H1 (cell line): ENCODE data around the gene DNM1L. TPM values are rescaled to one million over a fixed set of nuclear protein-coding genes. Genes with fewer than 3 reads are reported as not detected.

Source experiments
- CTCF ChIA-PET: fragments of 300-600 bp; sonication (Branson Sonifier 250); formaldehyde crosslinking; loops from one replicate; lab custom pipeline; 2021; ENCODE audit not compliant: partially characterized antibody; lab: Charles Lee
- POLR2A ChIA-PET: fragments of 300-600 bp; sonication (Branson Sonifier 250); formaldehyde crosslinking; loops from one replicate; lab custom pipeline; 2021; ENCODE audit warnings: inconsistent platforms; ENCODE audit not compliant: partially characterized antibody; lab: Charles Lee
- DNase-seq, 2 experiments: peaks; one replicate each; pipeline versions ENCODE4 v3.0.0 to v3.0.0-alpha.2; 2010 to 2022; ENCODE audit warnings: low spot score in 2 of 2, low read depth in 1 of 2, mixed read lengths in 1 of 2
- FAIRE-seq: peaks from 2 replicates; lab custom pipeline; 2011; peaks lifted over from hg19 to GRCh38; lab: Jason Lieb, UNC
- H2AFZ ChIP-seq: 2 replicates; pipeline ENCODE4 v1.8.1; 2012; ENCODE audit warnings: low read length, inconsistent platforms
- H2AK5ac ChIP-seq: 2 replicates; pipeline ENCODE4 v1.6.1; 2013; ENCODE audit warnings: low read depth, low read length
- H2BK120ac ChIP-seq: replicated peaks from 2 replicates; pipeline ENCODE3; 2013; ENCODE audit warnings: low read depth, low read length, inconsistent platforms
- H2BK12ac ChIP-seq: 2 replicates; pipeline ENCODE4 v1.6.1; 2013; ENCODE audit warnings: low read depth, low read length
- H2BK15ac ChIP-seq: 2 replicates; pipeline ENCODE4 v1.6.1; 2013; ENCODE audit warnings: low read length
- H2BK20ac ChIP-seq: 2 replicates; pipeline ENCODE4 v1.6.1; 2013; ENCODE audit warnings: low read length
- H2BK5ac ChIP-seq: 2 replicates; pipeline ENCODE4 v1.6.1; 2013; ENCODE audit warnings: low read depth, low read length
- H3K14ac ChIP-seq: 2 replicates; pipeline ENCODE4 v1.6.1; 2013; ENCODE audit warnings: inconsistent platforms; ENCODE audit not compliant: insufficient read length
- H3K18ac ChIP-seq: 2 replicates; pipeline ENCODE4 v1.6.1; 2013; ENCODE audit warnings: low read length; ENCODE audit errors: extremely low read depth
- H3K23ac ChIP-seq: 2 replicates; pipeline ENCODE4 v1.6.1; 2013; ENCODE audit warnings: inconsistent platforms; ENCODE audit not compliant: insufficient read length
- H3K23me2 ChIP-seq: 2 replicates; pipeline ENCODE4 v1.6.1; 2013; ENCODE audit warnings: low read depth, low read length
- H3K27ac ChIP-seq: 2 replicates; pipeline ENCODE4 v1.6.1; 2011; ENCODE audit warnings: low read depth, low read length, inconsistent platforms
- H3K27me3 ChIP-seq, 4 experiments: replicated peaks in 1 of 4; 1 replicate in 1 of 4; 2 replicates in 3 of 4; pipeline versions ENCODE4 v1.6.1 to v1.8.1; 2011 to 2013; ENCODE audit warnings: low read length in 3 of 4, mild to moderate bottlenecking in 3 of 4, inconsistent platforms in 2 of 4, mixed read lengths in 2 of 4, moderate library complexity in 1 of 4; ENCODE audit not compliant: control insufficient read depth in 3 of 4, insufficient read depth in 3 of 4; ENCODE audit errors: extremely low read depth in 1 of 4
- H3K36me3 ChIP-seq, 4 experiments: 2 replicates each; pipeline versions ENCODE4 v1.6.1 to v1.8.1; 2011 to 2013; ENCODE audit warnings: mild to moderate bottlenecking in 4 of 4, low read length in 3 of 4, moderate library complexity in 2 of 4, control low read depth in 1 of 4, inconsistent platforms in 1 of 4; ENCODE audit not compliant: insufficient read depth in 4 of 4, control insufficient read depth in 2 of 4
- H3K4ac ChIP-seq: replicated peaks from 2 replicates; pipeline ENCODE3; 2013; ENCODE audit warnings: low read length, low read depth, mixed read lengths, inconsistent platforms; ENCODE audit not compliant: insufficient read length
- H3K4me1 ChIP-seq, 4 experiments: replicated peaks in 1 of 4; 1 replicate in 1 of 4; 2 replicates in 3 of 4; pipeline versions ENCODE4 v1.6.1 to v1.8.1; 2011 to 2013; ENCODE audit warnings: low read length in 3 of 4, inconsistent platforms in 2 of 4, mixed read lengths in 1 of 4; ENCODE audit not compliant: insufficient read depth in 4 of 4, control insufficient read depth in 3 of 4
- H3K4me2 ChIP-seq, 2 experiments: 2 replicates each; pipeline versions ENCODE4 v1.6.1 to v1.8.1; 2011 to 2013; ENCODE audit warnings: low read depth in 2 of 2, low read length in 2 of 2, control low read depth in 1 of 2, inconsistent platforms in 1 of 2, mild to moderate bottlenecking in 1 of 2; ENCODE audit not compliant: insufficient read depth in 1 of 2
- H3K4me3 ChIP-seq, 4 experiments: fragments of 200-600, 300-600 bp in 1 of 4; sonication (generic), shearing (Covaris generic), sonication (Bioruptor Twin) in 1 of 4; 2 replicates each; pipeline versions ENCODE4 v1.5.1 to v1.8.1; 2011 to 2016; ENCODE audit warnings: low read length in 4 of 4, low read depth in 3 of 4, control low read depth in 2 of 4, inconsistent platforms in 2 of 4, mild to moderate bottlenecking in 2 of 4, mixed read lengths in 1 of 4, moderate library complexity in 1 of 4; ENCODE audit not compliant: insufficient read depth in 2 of 4; ENCODE audit errors: extremely low read depth in 1 of 4
- H3K56ac ChIP-seq: replicated peaks from 2 replicates; pipeline ENCODE3; 2013; ENCODE audit warnings: low read depth, mild to moderate bottlenecking, mixed read lengths, low read length, inconsistent platforms; ENCODE audit not compliant: insufficient read length
- H3K79me1 ChIP-seq: 2 replicates; pipeline ENCODE4 v1.6.1; 2013; ENCODE audit warnings: low read depth, low read length, control low read depth
- H3K79me2 ChIP-seq, 2 experiments: 2 replicates each; pipeline versions ENCODE4 v1.6.1 to v1.8.1; 2012 to 2013; ENCODE audit warnings: low read length in 2 of 2, mild to moderate bottlenecking in 2 of 2, inconsistent platforms in 1 of 2; ENCODE audit not compliant: insufficient read depth in 2 of 2, control insufficient read depth in 1 of 2
- H3K9ac ChIP-seq, 4 experiments: replicated peaks in 1 of 4; 1 replicate in 1 of 4; 2 replicates in 3 of 4; pipeline versions ENCODE4 v1.6.1 to v1.8.1; 2011 to 2013; ENCODE audit warnings: low read depth in 3 of 4, low read length in 3 of 4, control low read depth in 2 of 4, mild to moderate bottlenecking in 2 of 4, moderate library complexity in 2 of 4, inconsistent platforms in 1 of 4; ENCODE audit errors: extremely low read depth in 1 of 4
- H3K9me3 ChIP-seq, 2 experiments: 2 replicates each; pipeline versions ENCODE4 v1.6.1 to v1.8.1; 2012 to 2013; ENCODE audit warnings: mild to moderate bottlenecking in 2 of 2, moderate library complexity in 2 of 2, control low read depth in 1 of 2, inconsistent platforms in 1 of 2, low read depth in 1 of 2, low read length in 1 of 2, mixed read lengths in 1 of 2; ENCODE audit not compliant: insufficient read depth in 2 of 2
- H4K20me1 ChIP-seq, 2 experiments: replicated peaks in 1 of 2; 2 replicates each; pipeline versions ENCODE3 to v1.8.1; 2011 to 2013; ENCODE audit warnings: inconsistent platforms in 2 of 2, low read length in 2 of 2, mild to moderate bottlenecking in 1 of 2; ENCODE audit not compliant: insufficient read depth in 2 of 2, control insufficient read depth in 1 of 2
- H4K5ac ChIP-seq: 2 replicates; pipeline ENCODE4 v1.6.1; 2013; ENCODE audit warnings: low read length, low read depth, mixed read lengths, inconsistent platforms; ENCODE audit not compliant: insufficient read length
- H4K8ac ChIP-seq: 2 replicates; pipeline ENCODE4 v1.8.0; 2013; ENCODE audit warnings: mild to moderate bottlenecking, moderate library complexity, low read length, inconsistent platforms; ENCODE audit not compliant: insufficient read depth; ENCODE audit errors: extremely low read depth
- H4K91ac ChIP-seq: replicated peaks from 2 replicates; pipeline ENCODE3; 2013; ENCODE audit warnings: low read length, mixed read lengths, inconsistent platforms; ENCODE audit not compliant: insufficient read length
- ATF2 ChIP-seq: IDR thresholded peaks from 2 replicates; pipeline ENCODE4 v1.6.1; 2012; ENCODE audit warnings: low read length, inconsistent platforms
- EZH2 ChIP-seq: fragments of 200-600 bp; sonication (generic); IDR thresholded peaks from 2 replicates; pipeline ENCODE4 v1.7.1; 2012; ENCODE audit warnings: low read depth, mild to moderate bottlenecking, moderate library complexity, low read length, inconsistent platforms; ENCODE audit not compliant: severe bottlenecking
- MAFK ChIP-seq: IDR thresholded peaks from 2 replicates; pipeline ENCODE4 v1.6.1; 2012; ENCODE audit warnings: low read depth, mild to moderate bottlenecking, improper control_type of control experiment, low read length
- SIN3A ChIP-seq, 2 experiments: IDR thresholded peaks in 1 of 2; conservative IDR thresholded peaks in 1 of 2; 2 replicates each; pipeline ENCODE4 v1.6.1; 2011 to 2012; ENCODE audit warnings: low read length in 2 of 2, improper control_type of control experiment in 1 of 2, low read depth in 1 of 2, mild to moderate bottlenecking in 1 of 2
- SUZ12 ChIP-seq: fragments of 200-600 bp; sonication (generic); IDR thresholded peaks from 2 replicates; pipeline ENCODE4 v1.6.1; 2012; ENCODE audit warnings: mild to moderate bottlenecking, inconsistent platforms, low read length, moderate library complexity, mixed read lengths
- TAF7 ChIP-seq: optimal IDR thresholded peaks from 2 replicates; pipeline ENCODE3; 2011; ENCODE audit warnings: low read depth, mild to moderate bottlenecking, inconsistent platforms, low read length, moderate library complexity, borderline replicate concordance
- YY1 ChIP-seq: IDR thresholded peaks from 2 replicates; pipeline ENCODE4 v1.6.1; 2011; ENCODE audit warnings: low read depth, mild to moderate bottlenecking, low read length
- WGBS, 2 experiments: shearing (Covaris generic) in 1 of 2; methylation state at CpG; one replicate each; pipeline versions ENCODE4 v1.1.6 to v1.1.7; 2013 to 2015; ENCODE audit warnings: low lambda C conversion rate in 2 of 2, mixed read lengths in 2 of 2, inconsistent platforms in 1 of 2, low coverage in 1 of 2, missing lambda C conversion rate in 1 of 2; ENCODE audit not compliant: insufficient replicate concordance in 2 of 2, insufficient coverage in 1 of 2, insufficient read length in 1 of 2; ENCODE audit errors: extremely low coverage in 1 of 2, missing lambda C conversion rate in 1 of 2; 5-methylcytosine and 5-hydroxymethylcytosine counted together
- polyA plus RNA-seq, 7 experiments: library from polyadenylated mRNA; depleted of rRNA in 3 of 7; stranded (reverse) in 5 of 7; unstranded in 2 of 7; fragments of >200 nt in 5 of 7; fragments of 200-250 nt in 2 of 7; gene quantifications; 1 replicate in 5 of 7; 2 replicates in 1 of 7; 4 replicates in 1 of 7; pipeline versions ENCODE4 v1.2.1 to v1.2.3, GENCODE V29; 2011 to 2013; ENCODE audit warnings: missing spikeins in 2 of 7, mixed read lengths in 2 of 7
- total RNA-seq: library from RNA; stranded (reverse); fragmentation: NEBNext Ultra II Directional; extraction: Animal tissue kit (Norgen Biotek cat#: 25700); gene quantifications from 2 replicates; pipeline ENCODE4 v1.2.1, GENCODE V29; 2021

The DNM1L gene
- total and polyA plus RNA-seq, 2 of the 8 experiments (the other 6 are each of a cell fraction or from before 2014, with no cell fraction given) = 23.7 to 93.9 TPM

- no peaks in the 10 kb centered on the region for H3K27me3 ChIP-seq
- DNase-seq = peak in 1 of 2 experiments; percentile 17
- no peak overlapping the region for H2BK120ac ChIP-seq
- H3K4ac ChIP-seq = no peak overlapping the region
- H2BK12ac ChIP-seq = no peak overlapping the region
- peaks cover 8 to 64% of the 10 kb centered on the region in 2 experiments; a peak in 3 of 4 replicates for H3K79me2 ChIP-seq
- H4K5ac ChIP-seq = no peak overlapping the region
- peak overlapping the region in 1 of 4 experiments; percentile 97; a peak in 1 of 8 replicates for H3K4me3 ChIP-seq
- H3K14ac ChIP-seq = no peak overlapping the region
- ChIA-PET CTCF (interaction anchor here (0.5 to 1.2 kb wide), 2 partner anchors 9 to 259 kb away, joined by 3 to 4 read pairs; no protein-coding TSS in a partner anchor), POLR2A (interaction anchor here (0.6 to 1.0 kb wide), 2 partner anchors 641 to 1022 kb away, joined by 3 read pairs; partner anchors contain the start of gene ETFBKMT)
- H4K20me1 ChIP-seq = peaks cover 0 to 2% of the 10 kb centered on the region in 2 experiments
- H2BK5ac ChIP-seq = no peak overlapping the region
- 81% methylated on average over 6 of the region's 11 CpGs; no CpG with 5 or more reads in 1 of the 2 experiments for WGBS, 2 experiments
- no peak overlapping the region for H3K27ac ChIP-seq
- FAIRE-seq = no peak
- H3K18ac ChIP-seq = no peak overlapping the region
- no peak overlapping the region for H4K8ac ChIP-seq
- no peaks in the 10 kb centered on the region; the same call in none of the 2 replicates for H3K79me1 ChIP-seq
- no peak overlapping the region for H3K56ac ChIP-seq
- H3K9me3 ChIP-seq = no peaks in the 10 kb centered on the region
- no peaks in the 10 kb centered on the region for H3K36me3 ChIP-seq
- H3K23me2 ChIP-seq = 0 out of 2 replicates have a peak, but pooled peaks cover 2% of the 10 kb centered on the region
- H2AFZ ChIP-seq = no peak overlapping the region
- TF ChIP-seq ATF2 (no peak), TAF7 (no peak), EZH2 (no peak), MAFK (no peak), YY1 (no peak), SUZ12 (no peak), SIN3A (conservative IDR thresholded peaks at IDR 0.05 in 1 of 2, IDR thresholded peaks at IDR 0.05 in 1 of 2; ENCODE audit: low read depth in 1 of 2, low read length in 2 of 2) (no peak)
- no peak overlapping the region for H2AK5ac ChIP-seq
- H3K4me1 ChIP-seq = peaks cover 0 to 2% (median 0%) of the 10 kb centered on the region in 4 experiments; a peak in 1 of 7 replicates
- H3K4me2 ChIP-seq = no peak overlapping the region; a peak in 3 of 4 replicates
- no peak overlapping the region for H2BK20ac ChIP-seq
- no peak overlapping the region for H4K91ac ChIP-seq
- no peak overlapping the region for H3K9ac ChIP-seq
- no peak overlapping the region for H2BK15ac ChIP-seq
- H3K23ac ChIP-seq = no peak overlapping the region
Measured at GRCh38 chr12:32681272-32681671, 2.2 kb downstream of the DNM1L start.
